MM.1S (cell line): Measurements from ENCODE around the gene CREBBP.

Source experiments
- CTCF ChIP-seq: fragments of 300-600 bp; sonication (generic); IDR thresholded peaks from 2 replicates; pipeline ENCODE4 v1.5.1; 2016; ENCODE audit warnings: antibody characterized with exemption, low read length, mixed read lengths
- EZH2 ChIP-seq: fragments of 300-600 bp; sonication (generic); optimal IDR thresholded peaks from 2 replicates; pipeline ENCODE3; 2017; ENCODE audit warnings: low read depth, mild to moderate bottlenecking, antibody characterized with exemption, low read length, mixed read lengths
- EZH2phosphoT487 ChIP-seq: fragments of 300-600 bp; sonication (generic); IDR thresholded peaks from 2 replicates; pipeline ENCODE4 v1.6.1; 2018; ENCODE audit warnings: antibody characterized with exemption, low read length

DNA sequence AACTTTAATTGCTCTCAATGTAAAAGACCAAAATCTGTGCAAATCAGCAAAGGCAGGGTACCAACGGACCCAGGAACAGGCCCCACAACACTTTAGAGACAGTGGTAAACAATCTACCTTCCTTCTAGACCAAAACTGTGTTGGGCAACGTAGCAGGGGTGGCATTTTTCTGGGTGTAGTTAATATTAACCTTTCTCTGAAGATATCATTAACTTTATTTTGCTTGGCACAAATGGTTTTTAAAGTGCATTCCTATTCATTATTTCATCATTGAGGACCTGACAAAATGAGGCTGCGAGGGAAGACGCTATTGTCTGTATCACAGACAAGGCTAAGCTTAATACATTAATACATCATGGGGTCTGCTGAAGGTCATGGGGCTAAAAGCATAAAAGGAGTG is 125.3 kb downstream of the CREBBP start:
- TF ChIP-seq CTCF (no peak), EZH2 (no peak), EZH2phosphoT487 (no peak)
